GM18858 (cell line): Measurements from ENCODE around the gene PCDH15.

Experiments used
- ATAC-seq: cut with Tn5 transposase; IDR thresholded peaks from one replicate; pipeline ENCODE4 v1.9.1; 2021; ENCODE audit not compliant: unreplicated experiment

PCDH15 gene

DNA sequence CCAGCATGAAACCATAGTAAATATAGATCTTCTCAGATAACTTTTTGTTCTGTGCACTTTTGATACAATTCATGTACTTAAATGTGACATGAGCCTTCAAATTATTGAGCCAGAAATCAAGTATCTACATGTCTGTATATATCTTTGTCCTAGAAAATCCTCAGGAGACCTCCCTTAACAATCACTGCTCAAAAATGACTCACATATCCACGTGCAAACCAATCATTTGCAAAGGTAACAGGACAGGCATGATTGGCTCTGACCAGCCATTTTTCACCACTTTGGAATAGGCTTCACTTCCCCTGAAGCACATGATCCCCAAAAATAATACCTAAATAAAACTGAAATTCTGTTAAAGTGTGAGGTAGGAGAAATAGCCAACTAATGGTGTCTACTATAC, 902.5 kb downstream of the PCDH15 start:
- ATAC-seq: no peak

DNA sequence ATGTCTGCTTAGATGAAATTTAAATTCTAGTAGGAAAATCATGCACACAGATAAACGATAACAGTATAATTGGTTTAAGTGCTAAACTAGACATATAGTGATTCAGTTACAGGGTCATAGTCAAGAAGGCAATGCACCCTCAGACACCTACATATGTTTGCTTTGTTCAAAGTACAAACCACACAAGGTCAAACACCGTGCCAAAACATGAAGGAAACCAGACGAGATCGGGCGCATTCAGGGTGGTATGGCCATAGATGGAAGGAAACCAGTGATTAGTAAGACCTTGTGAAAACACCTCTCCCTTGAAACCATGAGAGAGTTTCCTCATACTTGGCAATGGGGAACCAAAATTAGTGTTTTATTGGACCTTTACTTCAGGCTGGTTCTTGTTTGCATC, 906.9 kb downstream of the PCDH15 start:
- no peak for ATAC-seq

DNA sequence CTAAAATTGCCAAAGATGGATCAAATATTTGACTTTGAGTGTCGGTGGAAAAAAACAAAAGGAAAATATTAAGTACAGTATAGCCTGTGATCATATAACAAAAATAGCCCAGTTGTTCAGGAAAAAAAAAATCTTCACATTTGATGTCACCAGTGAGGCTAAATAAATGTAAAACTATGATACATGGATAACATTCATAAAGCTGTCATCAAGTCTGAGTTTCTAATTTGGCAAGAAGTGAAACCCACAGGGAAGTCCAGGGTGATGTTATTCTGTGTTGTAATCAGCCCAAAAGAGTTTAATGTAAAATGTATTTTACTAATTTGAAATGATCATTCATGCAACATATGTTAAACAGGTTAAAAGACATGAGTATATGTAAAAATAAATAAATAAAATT, 908.0 kb downstream of the PCDH15 start:
- no peak for ATAC-seq

DNA sequence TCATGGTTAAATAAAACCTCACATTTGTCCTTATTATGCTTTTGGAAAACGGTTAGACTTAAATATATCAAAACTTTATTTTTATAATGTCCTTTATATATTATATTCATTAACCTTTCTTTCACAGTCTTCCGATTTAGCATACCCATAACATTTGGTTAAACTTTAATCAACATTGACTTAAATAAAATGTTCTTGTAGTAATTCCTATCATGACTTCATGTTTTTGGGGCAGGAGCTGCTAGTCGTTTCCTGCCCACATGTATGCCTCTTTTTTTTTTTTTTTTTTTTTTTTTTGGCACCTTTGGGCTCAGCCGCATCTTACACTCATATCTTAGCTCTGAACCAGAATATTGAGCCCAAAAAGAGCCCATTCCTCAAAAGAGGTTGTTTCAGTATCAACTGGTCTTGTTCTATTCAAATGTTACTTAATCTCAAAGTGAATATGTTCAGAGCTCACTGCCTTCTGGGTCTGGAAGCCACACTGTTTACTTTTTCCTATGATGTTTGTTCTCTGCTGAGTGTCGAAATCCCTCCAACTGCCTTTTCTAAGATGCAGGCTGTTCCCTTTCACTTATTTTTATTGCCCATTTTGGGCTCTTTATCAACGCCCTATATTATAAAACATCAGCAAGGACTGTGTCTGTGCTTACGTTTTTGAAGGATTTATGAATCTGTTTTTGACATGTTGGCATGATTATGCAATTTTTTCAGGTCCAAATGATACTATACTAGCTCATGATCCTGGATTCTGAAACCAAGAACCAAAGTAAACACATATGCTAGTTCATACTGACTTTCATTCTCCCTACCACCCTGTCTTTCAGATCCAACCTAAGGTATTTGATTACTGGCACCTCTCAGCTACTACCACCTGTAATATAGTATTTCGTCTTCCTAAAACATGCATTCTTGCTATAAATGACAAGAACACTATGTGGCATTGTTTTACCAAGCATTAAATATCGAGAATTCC, 914.4 kb downstream of the PCDH15 start:
- ATAC-seq: no peak

DNA sequence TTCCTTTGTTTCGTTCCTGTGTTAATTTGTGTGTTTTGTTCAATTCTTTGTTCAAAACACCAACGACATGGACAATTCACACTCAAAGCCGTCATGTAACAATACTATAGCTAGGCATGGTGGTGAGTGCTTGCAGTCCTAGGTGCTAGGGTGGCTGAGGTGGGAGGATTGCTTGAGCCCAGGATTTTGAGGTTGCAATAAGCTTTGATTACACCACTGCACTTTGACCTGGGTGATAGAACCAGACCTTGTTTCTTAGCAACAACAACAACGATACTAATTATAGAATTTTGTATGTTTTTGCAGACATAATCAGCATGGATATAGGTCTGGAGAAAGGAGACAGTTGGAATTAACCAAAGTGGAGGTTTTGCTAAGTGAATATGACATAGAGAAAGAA, 936.2 kb downstream of the PCDH15 start:
- no peak for ATAC-seq

DNA sequence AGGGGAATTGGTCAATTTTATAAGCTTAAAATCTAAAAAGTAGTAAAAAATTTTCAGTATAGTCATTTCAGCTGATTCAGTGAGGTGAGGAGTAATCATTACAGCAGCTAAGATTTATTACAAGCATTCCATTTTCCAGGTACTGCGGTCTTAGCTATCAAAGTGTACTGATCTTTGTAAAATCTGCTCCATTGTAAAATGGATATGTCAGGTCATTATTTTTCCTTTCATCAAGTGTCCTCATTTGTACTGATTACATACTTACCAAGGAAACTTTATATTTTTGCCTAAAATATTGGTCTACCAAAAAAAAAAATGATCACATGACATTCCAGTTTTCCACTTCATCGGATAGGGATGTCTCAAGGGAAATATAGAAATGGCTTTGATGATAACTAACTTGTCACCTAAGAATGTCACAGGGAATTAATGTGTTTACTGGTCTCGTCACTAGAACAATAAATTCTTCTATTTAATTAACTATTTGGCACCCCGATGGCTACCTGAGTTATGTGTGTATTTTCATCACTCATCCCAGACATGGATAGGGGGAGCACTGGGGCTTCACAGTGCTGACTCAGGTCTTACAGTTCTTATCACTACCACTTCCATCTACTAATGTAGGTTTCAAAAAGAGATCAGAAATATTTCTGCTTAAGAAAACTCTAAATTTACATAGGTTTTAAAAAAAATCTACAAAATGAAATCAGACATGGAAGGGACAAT, 948.4 kb downstream of the PCDH15 start:
- ATAC-seq: no peak

DNA sequence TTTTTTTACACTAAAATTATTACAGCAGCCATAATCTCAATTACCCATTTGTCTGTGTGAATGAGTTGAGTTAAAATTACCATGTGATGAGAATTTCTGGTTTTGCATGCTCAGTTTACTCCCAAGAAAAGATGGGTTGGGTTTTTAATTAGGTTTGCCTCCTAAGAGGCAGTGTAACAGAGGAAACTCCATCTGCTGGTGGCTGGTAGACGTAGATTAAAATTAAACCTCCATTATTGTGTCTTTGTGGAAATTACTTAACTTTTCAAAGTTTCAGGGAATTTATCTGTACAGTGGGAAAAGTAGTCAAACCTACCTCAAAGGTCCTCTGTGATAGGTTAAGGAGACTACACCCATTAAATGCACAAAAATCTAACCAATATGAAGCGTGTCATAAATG, 954.2 kb downstream of the PCDH15 start:
- no peak for ATAC-seq

DNA sequence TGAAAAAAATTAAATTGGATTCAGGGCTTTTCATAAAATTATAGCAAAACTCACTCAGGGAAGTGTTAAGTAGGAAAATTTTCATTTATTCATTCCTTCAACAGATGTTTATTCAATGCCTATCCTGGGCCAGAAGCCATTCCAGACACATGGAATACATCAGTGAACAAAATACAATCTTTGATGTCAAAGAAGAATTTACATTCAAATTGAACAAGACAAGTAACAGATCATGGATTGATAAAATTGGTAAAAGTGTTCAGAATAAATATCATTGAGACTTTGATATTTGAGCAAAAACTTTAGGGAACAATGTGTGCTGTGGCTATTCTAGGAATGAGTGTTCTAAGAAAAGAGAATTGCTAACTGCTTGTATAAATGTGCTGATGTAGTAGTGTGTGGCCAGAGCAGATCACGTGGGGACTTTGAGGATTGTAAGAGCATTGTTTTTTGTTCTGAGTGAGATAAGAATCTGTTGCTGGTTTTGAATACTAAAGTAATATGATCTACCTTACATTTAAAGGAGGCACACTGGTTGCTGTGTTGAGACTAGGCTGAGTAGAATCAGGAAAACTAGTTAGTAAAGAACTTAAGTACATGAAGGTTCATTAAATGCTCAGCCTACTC, 957.2 kb downstream of the PCDH15 start:
- no peak for ATAC-seq

DNA sequence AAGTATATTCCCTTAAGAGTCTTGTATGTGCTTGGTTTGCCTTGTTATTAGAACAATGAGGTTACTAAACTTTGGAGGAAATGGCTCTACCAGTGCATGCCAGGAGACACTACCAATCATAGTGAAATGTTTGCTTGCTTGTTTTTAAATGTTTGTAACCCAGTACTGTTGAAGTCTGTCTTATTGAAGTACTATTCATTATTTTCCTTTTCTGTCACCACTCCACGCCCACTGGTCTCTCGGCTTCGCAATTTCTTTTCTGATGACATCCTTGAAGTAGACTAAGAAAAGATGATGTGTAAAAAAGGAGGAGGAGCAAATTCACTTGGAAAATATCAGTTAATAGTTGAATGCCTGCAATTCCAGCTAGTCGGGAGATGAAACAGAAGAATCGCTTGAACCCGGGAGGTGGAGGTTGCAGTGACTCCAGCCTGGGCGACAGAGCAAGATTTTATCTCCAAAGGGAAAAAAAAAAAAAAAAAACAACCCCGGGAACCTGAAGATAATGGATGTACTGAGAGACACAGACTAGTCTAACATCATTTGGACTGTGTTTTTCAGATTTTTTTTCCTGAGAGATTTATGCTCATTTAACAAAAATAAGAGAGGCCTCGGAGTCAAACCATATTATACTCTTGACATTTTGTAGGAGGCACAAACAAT, 959.4 kb downstream of the PCDH15 start:
- ATAC-seq: no peak

DNA sequence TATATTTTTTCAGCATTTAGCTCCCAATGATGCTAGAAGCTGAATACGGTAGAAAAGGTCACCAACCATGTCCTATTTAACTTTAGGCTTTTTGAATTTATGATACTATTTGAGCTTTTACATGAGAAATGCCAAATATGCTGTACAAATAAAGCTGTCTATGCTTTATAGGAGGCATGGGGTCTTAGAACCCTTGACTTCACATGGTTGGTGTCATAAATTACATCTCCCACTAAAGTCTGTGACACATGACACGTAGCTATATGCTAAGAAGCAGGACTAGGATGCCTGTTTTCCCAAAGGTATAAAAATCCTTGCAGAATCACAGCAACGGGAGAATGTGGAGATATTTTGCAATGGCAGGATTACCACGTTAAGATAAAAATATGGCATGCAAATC, 960.4 kb downstream of the PCDH15 start:
- ATAC-seq: no peak

DNA sequence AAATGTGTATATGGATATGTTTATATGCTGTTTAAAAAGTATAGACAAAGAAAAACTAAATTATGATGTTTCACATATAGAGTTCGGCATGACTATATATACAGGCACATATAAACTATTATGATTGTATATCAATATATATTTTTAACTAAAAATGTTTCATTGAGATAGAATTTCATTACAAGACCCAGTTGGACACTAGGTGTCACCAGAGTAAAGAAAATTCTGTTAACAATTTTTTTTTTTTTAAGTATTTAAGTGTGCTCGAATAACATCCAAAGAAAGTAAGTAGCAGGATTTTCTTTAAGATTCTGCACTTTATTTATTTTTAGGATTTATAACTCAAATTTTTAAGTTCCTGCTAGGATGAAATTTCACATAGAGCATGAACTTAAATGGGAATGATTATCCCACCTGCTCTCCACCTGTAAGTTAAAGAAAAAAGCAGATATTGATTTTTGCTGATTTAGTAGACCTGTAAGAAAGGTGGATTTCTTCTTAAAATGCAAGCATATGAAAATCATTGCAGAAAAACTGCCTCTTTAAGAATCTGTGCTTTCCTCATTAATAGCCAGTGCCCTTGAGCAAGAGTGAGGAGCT, 961.5 kb downstream of the PCDH15 start:
- ATAC-seq: no peak

DNA sequence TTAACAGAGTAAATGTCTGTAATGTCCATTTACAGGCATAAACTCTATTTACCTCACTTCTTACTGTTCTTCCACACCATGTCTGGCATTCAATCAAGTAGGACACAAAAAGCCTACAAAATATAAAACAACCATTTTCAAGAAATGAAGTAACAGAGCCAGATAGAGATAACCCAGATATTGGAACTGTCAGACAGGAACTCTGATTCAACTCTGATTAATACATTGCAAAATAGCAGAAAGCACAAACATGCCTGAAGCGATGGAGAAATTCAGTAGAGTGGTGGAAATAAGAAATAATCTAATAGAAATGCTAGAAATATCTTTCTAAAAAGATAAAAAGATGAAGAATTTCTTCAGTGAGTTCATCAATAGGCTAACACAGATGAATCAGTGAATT, 964.4 kb downstream of the PCDH15 start:
- ATAC-seq: no peak

DNA sequence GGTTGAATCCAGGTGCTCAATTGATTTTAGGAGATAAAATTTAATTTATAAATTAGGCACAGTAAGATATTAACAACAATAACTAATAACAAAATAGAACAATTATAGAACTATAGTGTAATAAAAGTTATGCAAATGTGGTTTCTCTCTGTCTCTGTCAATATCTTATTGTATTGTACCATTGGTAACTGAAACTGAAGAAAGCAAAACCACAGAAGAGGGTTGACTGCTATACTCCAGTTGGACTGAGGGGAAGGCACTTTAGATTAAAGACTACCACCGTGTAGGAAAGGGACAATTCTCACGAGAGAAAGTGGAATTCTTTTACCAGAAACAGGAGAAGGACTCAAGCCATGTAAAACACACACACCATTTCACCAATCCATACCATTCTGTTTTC, 967.1 kb downstream of the PCDH15 start:
- peak; percentile 54 for ATAC-seq

DNA sequence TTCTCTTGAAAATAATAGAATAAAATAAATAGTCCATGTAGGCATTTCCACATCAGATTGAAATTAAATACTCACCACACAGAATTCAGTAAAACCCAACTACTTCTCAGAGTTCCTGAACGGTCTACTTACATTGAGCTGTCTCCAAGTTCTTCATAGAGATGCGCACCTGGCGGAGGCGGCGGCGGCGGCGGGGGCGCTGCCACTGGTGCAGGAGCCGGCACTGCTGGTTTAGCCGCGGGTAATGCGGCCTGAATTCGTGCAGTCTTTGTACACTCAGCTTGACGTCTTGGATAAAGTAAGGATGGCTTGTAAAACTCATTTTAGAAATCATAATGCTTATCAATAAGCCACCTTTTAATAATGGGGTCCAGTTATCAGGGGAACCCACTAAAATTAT, 973.8 kb downstream of the PCDH15 start:
- ATAC-seq: no peak

DNA sequence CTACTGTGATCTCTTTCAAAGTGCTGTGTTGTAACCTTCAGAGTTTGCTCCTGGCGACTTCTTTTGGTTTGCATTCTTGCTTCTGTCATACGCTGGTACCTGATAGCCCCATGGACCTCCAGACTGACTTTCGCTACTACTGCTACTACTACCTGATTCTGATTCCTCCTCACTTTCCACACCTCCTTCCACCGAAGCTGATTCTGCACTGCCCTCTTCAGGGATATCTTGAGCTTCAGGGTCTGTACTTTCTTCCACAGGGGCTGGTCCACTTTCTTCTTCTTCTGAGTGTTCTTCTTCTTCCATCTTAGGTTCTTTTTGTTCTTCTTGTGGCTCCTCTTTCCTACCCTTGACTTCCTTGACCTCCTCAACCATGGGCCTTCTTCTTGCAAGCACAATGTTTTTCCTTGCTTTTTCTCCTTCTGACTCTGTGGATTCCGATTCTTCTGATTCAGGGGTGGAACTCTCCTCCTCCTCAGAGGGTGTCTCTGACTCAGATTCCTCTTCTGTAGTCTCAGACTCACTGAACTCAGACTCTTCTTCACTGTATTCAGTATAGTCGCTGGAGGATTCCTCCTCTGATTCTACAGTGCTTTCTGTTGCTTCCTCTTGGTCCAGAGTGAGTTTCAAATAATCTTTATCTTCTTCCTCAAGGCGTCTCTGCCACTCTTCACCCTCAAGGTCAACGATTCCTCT, 992.2 kb downstream of the PCDH15 start:
- ATAC-seq: no peak

DNA sequence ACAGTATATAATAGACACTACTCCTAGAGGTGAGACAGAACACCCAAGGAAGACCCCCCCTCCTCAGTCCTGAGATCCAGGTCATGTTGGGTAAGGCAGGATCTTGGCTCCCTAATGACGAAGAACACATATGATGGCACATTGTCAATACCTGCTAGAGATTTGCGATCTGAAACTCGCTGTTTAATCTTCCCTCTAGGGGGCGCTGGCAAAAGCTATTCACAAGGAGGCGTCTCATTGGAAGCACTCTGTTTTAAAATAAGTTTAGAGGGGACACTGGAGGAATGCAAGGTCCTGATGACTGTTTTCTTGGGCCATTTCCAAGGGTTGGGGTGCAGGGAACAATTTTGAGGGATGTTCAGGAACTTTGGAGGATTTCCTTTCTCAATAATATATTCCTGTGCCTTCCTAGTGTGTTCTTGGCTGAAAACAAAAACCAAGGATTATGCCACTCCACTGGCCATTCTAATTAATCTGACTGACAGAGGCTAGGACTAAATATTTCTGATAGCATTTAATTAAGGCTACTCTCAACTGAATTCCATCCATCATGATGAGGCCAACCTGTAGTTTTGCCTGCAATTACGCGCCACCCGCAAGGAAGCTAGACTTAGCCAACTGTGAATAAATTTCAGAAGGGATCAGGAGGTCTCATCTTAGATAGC, 1014.7 kb downstream of the PCDH15 start:
- ATAC-seq: no peak

DNA sequence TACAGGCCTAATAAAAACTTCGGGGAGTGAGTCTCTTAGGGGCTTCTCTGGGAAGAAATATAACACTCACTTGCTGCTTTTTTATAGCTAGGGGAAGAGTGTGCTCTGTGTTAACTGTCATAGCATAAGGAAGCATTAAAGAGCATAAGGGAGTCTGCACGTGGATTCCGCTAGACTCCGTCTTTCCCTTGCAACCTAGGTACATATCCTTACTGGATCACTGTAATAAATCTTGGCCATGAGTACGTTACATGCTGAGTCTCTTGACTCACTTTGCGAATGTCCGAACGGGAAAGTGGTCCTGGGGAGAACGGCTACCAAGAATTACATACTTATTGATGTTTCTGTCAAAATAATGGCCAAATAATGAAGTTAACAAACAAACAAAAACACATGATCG, 1029.3 kb downstream of the PCDH15 start:
- no peak for ATAC-seq

DNA sequence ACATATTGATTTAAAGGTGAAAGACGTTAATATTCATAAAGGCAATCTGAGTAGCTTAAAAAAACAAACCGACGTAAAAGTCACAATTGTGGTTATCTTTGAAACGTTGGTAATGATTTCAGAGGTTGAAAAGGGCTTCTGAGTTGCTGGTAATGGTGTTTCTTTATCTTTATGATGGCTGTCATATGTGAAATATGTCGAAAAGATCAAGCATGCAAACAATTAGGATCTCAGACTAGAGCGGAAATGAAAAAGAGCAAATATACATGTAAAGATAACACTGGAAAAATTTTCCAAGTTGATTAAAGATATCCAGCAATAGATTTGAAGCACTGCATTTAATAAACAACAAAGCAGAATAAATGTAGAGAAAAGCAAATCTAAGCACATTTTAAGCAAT, 1030.1 kb downstream of the PCDH15 start:
- no peak for ATAC-seq

DNA sequence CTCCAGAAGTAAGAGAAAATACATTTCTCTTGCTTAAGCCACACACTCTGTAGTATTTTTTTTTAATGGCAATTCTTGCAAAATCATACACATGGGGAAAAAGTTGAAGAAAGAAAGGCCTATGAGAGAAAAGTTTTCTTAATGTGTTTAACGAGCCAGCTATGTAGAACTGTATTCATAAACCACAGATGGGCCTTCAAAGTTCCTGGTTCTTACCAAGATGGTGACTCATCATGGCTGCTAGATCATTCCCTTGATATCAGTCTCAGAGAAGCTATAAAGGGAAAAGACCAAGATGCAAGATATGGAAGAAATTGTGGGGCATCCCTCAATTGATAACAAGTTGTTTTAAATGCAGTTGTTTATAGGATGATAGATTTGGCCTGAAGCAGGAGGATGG, 1035.7 kb downstream of the PCDH15 start:
- ATAC-seq: no peak
